HepG2 (cell line): ENCODE data around the gene IQCN. TPM values are rescaled to one million over a fixed set of nuclear protein-coding genes. Genes with fewer than 3 reads are reported as not detected.

Source experiments
- DMTF1 ChIP-seq: sonication (generic); formaldehyde crosslinking; IDR thresholded peaks from 2 replicates; pipeline ENCODE4 v1.4.0; 2020; ENCODE audit warnings: mild to moderate bottlenecking, missing genetic modification reagents
- HIC2 ChIP-seq: sonication (generic); formaldehyde crosslinking; IDR thresholded peaks from 2 replicates; pipeline ENCODE4 v1.9.0; 2022; ENCODE audit warnings: low read depth, missing genetic modification reagents
- MXD3 ChIP-seq: IDR thresholded peaks from 2 replicates; pipeline ENCODE4 v1.6.1; 2016; ENCODE audit warnings: mild to moderate bottlenecking, missing biosample characterization, missing genetic modification reagents
- NCOA5 ChIP-seq: sonication (generic); formaldehyde crosslinking; IDR thresholded peaks from 2 replicates; pipeline ENCODE4 v1.4.0; 2020; ENCODE audit warnings: missing genetic modification reagents
- TBX3 ChIP-seq: fragments of 450-650 bp; IDR thresholded peaks from 2 replicates; pipeline ENCODE4 v1.6.1; 2017; ENCODE audit warnings: antibody characterized with exemption, mild to moderate bottlenecking, inconsistent platforms, borderline replicate concordance
- ZBED4 ChIP-seq: sonication (generic); formaldehyde crosslinking; IDR thresholded peaks from 2 replicates; pipeline ENCODE4 v1.4.0; 2020; ENCODE audit warnings: missing genetic modification reagents, borderline replicate concordance
- ZBTB49 ChIP-seq: sonication (generic); formaldehyde crosslinking; IDR thresholded peaks from 2 replicates; pipeline ENCODE4 v1.4.0; 2020; ENCODE audit warnings: missing genetic modification reagents, borderline replicate concordance
- ZMYM2 ChIP-seq: sonication (generic); formaldehyde crosslinking; IDR thresholded peaks from 2 replicates; pipeline ENCODE4 v1.8.0; 2022; ENCODE audit warnings: mild to moderate bottlenecking, missing genetic modification reagents
- ZNF275 ChIP-seq: sonication (generic); formaldehyde crosslinking; IDR thresholded peaks from 2 replicates; pipeline ENCODE4 v1.8.0; 2022; ENCODE audit warnings: missing genetic modification reagents, mild to moderate bottlenecking, inconsistent platforms, borderline replicate concordance
- ZNF276 ChIP-seq: sonication (generic); formaldehyde crosslinking; IDR thresholded peaks from 2 replicates; pipeline ENCODE4 v1.4.0; 2020; ENCODE audit warnings: mild to moderate bottlenecking, low read depth, missing genetic modification reagents
- ZNF34 ChIP-seq: sonication (generic); formaldehyde crosslinking; IDR thresholded peaks from 2 replicates; pipeline ENCODE4 v1.4.0; 2020; ENCODE audit warnings: mild to moderate bottlenecking, missing genetic modification reagents, borderline replicate concordance
- ZNF563 ChIP-seq: sonication (generic); formaldehyde crosslinking; IDR thresholded peaks from 2 replicates; pipeline ENCODE4 v1.8.0; 2022; ENCODE audit warnings: mild to moderate bottlenecking, moderate library complexity, missing genetic modification reagents
- polyA plus RNA-seq, 8 experiments: library from polyadenylated mRNA; depleted of rRNA in 3 of 8; stranded (reverse) in 7 of 8; unstranded in 1 of 8; fragments of >200 nt; fragmentation: Illumina TruSeq in 4 of 8; extraction: Trizol in 4 of 8; gene quantifications; 2 replicates each; pipeline versions ENCODE4 v1.2.1 to v1.2.3, GENCODE V29; 2011 to 2016; ENCODE audit warnings: low read depth in 4 of 8, missing spikeins in 1 of 8, mixed read lengths in 1 of 8; ENCODE audit not compliant: insufficient read depth in 1 of 8
- total RNA-seq, 5 experiments: library from RNA; depleted of rRNA; stranded (reverse); fragments of >200 nt; fragmentation: Illumina TruSeq; extraction: Trizol; gene quantifications; 2 replicates each; pipeline ENCODE4 v1.2.3, GENCODE V29; 2016; ENCODE audit warnings: low read depth in 1 of 5

The IQCN gene
- total and polyA plus RNA-seq, 2 of the 13 experiments (the other 11 are each of a cell fraction or from before 2014, with no cell fraction given) = 0.04 to 0.18 TPM

GRCh38 chr19:18233224-18233825 is 40.9 kb downstream of the IQCN start (continued):
- no peak for TF ChIP-seq DMTF1
- 0 out of 2 replicates have a peak, but pooled peaks have one; percentile 15 for TF ChIP-seq ZMYM2 (CRISPR knock-in tag)
- 0 out of 2 replicates have a peak, but pooled peaks have one; percentile 53 for TF ChIP-seq ZNF276
- peak; percentile 98 for TF ChIP-seq ZBED4 (CRISPR knock-in tag)
- no peak for TF ChIP-seq NCOA5 (CRISPR knock-in tag)
- TF ChIP-seq ZNF275 = peak; percentile 94
- TF ChIP-seq TBX3 = no peak
- TF ChIP-seq ZBTB49 (CRISPR knock-in tag) = peak; percentile 96; the same call in 1 of the 2 replicates
- TF ChIP-seq ZNF34 (CRISPR knock-in tag) = no peak
- TF ChIP-seq HIC2 (CRISPR knock-in tag) = no peak
- peak; percentile 99 for TF ChIP-seq MXD3
- TF ChIP-seq ZNF563 (CRISPR knock-in tag) = peak; percentile 95
